ENCODE measurements around the gene SCGN.

DNA sequence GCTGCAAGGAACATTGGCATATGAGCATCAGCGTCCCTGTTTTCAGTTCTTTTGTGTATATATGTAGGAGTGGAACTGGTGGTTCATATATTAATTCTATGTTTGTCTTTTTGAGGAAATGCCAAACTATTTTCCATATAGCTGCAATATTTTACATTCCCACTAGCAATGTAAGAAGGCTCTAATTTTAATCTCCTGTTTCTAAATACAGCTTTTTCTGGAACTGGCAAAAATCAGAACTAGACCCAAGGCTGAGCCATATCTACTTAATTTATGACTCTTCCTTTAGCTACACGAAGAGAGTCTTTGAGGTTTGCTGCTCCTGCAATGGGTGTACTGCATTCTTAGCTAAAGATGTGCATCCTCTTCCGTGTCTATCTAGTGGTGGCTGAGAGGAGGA is 52.0 kb downstream of the SCGN start:
- TF ChIP-seq GATA3 (IDR thresholded peaks at IDR 0.05; ENCODE audit: low read depth, low read length), result no peak
- no peak for TF ChIP-seq GATA2 (IDR thresholded peaks at IDR 0.05; ENCODE audit: low read depth, low read length)
